ENCODE data around the gene SMOC2. TPM values are rescaled to one million over a fixed set of nuclear protein-coding genes. Genes with fewer than 3 reads are reported as not detected.

The SMOC2 gene
- polyA plus RNA-seq, 1 donor from 2014 or later = 0.50 TPM

DNA sequence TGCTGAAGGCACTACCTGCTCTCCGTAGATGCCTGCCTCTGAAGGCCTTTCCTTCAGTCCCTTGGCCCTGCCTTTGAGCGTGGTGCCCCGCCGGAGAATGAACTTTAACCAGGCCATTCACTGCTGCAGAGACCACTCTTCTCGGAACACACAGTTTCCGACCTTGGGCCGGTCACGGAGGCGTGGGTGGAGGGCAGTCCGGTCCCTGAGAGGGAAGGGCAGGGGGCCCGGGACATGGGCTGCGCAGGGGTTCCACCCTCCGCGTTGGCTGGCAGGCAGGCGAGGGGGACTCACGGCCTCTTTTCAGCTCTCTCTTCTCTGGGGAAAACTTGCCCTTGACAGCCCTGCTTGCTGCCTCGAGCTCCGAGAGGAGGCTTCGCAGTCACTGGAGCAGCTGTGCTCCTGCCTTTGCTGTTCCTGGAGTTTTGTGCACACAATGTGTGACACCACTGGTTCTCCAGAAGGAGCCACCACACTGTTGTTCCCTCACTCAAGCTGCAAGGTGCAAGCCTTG, 187.8 kb downstream of the SMOC2 start:
- Histone ChIP-seq H3F3A (ENCODE audit: insufficient read depth, low read length, poor library complexity, severe bottlenecking) (no peaks in the 10 kb centered on the region), H3K9me2 (ENCODE audit: insufficient read depth, low read length) (no peaks in the 10 kb centered on the region), H3K9me3 (ENCODE audit: low read length) (no peaks in the 10 kb centered on the region), H3K27me3 (ENCODE audit: insufficient read depth, low read depth, low read length) (no peaks in the 10 kb centered on the region), H3K4me2 (ENCODE audit: low read length) (no peak overlapping the region), H3K9ac (ENCODE audit: low read length) (no peak overlapping the region), H2AFZ (ENCODE audit: low read depth, low read length) (no peak overlapping the region), H3K27ac (ENCODE audit: low read length) (no peak overlapping the region), H3K36me3 (ENCODE audit: insufficient read depth, low read length) (no peaks in the 10 kb centered on the region), H3K79me2 (replicated peaks; ENCODE audit: insufficient read depth, low read length) (no peaks in the 10 kb centered on the region), H3K4me3 (ENCODE audit: low read length) (no peak overlapping the region), H4K20me1 (ENCODE audit: insufficient read depth) (no peaks in the 10 kb centered on the region)
- no peak for TF ChIP-seq SMC3 (conservative IDR thresholded peaks at IDR 0.05; ENCODE audit: poor library complexity)
- no peak for TF ChIP-seq POLR2AphosphoS5 (IDR thresholded peaks at IDR 0.05)
- TF ChIP-seq RAD21 (conservative IDR thresholded peaks at IDR 0.05) = no peak
- TF ChIP-seq EP300 (conservative IDR thresholded peaks at IDR 0.05; ENCODE audit: poor library complexity, severe bottlenecking) = no peak
- TF ChIP-seq, protein P1, sequence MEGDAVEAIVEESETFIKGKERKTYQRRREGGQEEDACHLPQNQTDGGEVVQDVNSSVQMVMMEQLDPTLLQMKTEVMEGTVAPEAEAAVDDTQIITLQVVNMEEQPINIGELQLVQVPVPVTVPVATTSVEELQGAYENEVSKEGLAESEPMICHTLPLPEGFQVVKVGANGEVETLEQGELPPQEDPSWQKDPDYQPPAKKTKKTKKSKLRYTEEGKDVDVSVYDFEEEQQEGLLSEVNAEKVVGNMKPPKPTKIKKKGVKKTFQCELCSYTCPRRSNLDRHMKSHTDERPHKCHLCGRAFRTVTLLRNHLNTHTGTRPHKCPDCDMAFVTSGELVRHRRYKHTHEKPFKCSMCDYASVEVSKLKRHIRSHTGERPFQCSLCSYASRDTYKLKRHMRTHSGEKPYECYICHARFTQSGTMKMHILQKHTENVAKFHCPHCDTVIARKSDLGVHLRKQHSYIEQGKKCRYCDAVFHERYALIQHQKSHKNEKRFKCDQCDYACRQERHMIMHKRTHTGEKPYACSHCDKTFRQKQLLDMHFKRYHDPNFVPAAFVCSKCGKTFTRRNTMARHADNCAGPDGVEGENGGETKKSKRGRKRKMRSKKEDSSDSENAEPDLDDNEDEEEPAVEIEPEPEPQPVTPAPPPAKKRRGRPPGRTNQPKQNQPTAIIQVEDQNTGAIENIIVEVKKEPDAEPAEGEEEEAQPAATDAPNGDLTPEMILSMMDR (IDR thresholded peaks at IDR 0.05; ENCODE audit: poor library complexity, severe bottlenecking) = no peak
- no peak for TF ChIP-seq TAF1 (IDR thresholded peaks at IDR 0.05; ENCODE audit: low read depth)
- no peak for TF ChIP-seq EZH2 (IDR thresholded peaks at IDR 0.05; ENCODE audit: borderline replicate concordance, insufficient read depth, low read length, poor library complexity, severe bottlenecking)
- no peak for TF ChIP-seq MXI1 (conservative IDR thresholded peaks at IDR 0.05; ENCODE audit: poor library complexity, severe bottlenecking)
- TF ChIP-seq, protein P2, sequence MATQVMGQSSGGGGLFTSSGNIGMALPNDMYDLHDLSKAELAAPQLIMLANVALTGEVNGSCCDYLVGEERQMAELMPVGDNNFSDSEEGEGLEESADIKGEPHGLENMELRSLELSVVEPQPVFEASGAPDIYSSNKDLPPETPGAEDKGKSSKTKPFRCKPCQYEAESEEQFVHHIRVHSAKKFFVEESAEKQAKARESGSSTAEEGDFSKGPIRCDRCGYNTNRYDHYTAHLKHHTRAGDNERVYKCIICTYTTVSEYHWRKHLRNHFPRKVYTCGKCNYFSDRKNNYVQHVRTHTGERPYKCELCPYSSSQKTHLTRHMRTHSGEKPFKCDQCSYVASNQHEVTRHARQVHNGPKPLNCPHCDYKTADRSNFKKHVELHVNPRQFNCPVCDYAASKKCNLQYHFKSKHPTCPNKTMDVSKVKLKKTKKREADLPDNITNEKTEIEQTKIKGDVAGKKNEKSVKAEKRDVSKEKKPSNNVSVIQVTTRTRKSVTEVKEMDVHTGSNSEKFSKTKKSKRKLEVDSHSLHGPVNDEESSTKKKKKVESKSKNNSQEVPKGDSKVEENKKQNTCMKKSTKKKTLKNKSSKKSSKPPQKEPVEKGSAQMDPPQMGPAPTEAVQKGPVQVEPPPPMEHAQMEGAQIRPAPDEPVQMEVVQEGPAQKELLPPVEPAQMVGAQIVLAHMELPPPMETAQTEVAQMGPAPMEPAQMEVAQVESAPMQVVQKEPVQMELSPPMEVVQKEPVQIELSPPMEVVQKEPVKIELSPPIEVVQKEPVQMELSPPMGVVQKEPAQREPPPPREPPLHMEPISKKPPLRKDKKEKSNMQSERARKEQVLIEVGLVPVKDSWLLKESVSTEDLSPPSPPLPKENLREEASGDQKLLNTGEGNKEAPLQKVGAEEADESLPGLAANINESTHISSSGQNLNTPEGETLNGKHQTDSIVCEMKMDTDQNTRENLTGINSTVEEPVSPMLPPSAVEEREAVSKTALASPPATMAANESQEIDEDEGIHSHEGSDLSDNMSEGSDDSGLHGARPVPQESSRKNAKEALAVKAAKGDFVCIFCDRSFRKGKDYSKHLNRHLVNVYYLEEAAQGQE (IDR thresholded peaks at IDR 0.05; ENCODE audit: borderline replicate concordance) = no peak

DNA sequence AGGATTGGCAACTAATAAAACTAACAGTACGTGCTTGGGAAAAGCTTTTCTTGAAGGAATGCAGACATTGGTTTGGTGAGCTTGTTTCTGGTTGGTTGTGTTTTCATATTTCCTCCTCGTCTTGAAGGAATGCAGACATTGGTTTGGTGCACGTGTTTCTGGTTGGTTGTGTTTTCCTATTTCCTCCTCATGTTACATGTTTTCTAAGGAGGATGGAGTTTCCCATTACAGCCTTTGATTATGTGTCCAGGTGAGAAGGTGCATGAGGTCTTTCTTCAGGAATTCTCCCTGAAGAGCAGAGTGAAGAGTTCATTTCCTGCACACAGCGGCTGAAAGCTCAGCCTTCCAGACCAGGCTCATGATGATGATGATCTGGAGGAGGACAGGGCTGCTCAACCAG, 190.6 kb downstream of the SMOC2 start:
- H3K27ac ChIP-seq (ENCODE audit: low read length) = no peak overlapping the region
- no peak overlapping the region for H2AFZ ChIP-seq (ENCODE audit: low read depth, low read length)
- TF ChIP-seq, protein P1 (IDR thresholded peaks at IDR 0.05; ENCODE audit: poor library complexity, severe bottlenecking) = no peak
- TF ChIP-seq EZH2 (IDR thresholded peaks at IDR 0.05; ENCODE audit: borderline replicate concordance, insufficient read depth, low read length, poor library complexity, severe bottlenecking) (no peak), SMC3 (conservative IDR thresholded peaks at IDR 0.05; ENCODE audit: poor library complexity) (no peak), MXI1 (conservative IDR thresholded peaks at IDR 0.05; ENCODE audit: poor library complexity, severe bottlenecking) (no peak), POLR2AphosphoS5 (IDR thresholded peaks at IDR 0.05) (no peak), TAF1 (IDR thresholded peaks at IDR 0.05; ENCODE audit: low read depth) (no peak), RAD21 (conservative IDR thresholded peaks at IDR 0.05) (no peak), EP300 (conservative IDR thresholded peaks at IDR 0.05; ENCODE audit: poor library complexity, severe bottlenecking) (no peak)
- TF ChIP-seq, protein P2 (IDR thresholded peaks at IDR 0.05; ENCODE audit: borderline replicate concordance) = no peak
- no peaks in the 10 kb centered on the region for H3K9me3 ChIP-seq (ENCODE audit: low read length)
- H3K27me3 ChIP-seq (ENCODE audit: insufficient read depth, low read depth, low read length) = no peaks in the 10 kb centered on the region
- no peaks in the 10 kb centered on the region for H4K20me1 ChIP-seq (ENCODE audit: insufficient read depth)
- H3K4me3 ChIP-seq (ENCODE audit: low read length) = no peak overlapping the region
- H3K9me2 ChIP-seq (ENCODE audit: insufficient read depth, low read length) = no peaks in the 10 kb centered on the region
- no peak overlapping the region for H3K4me2 ChIP-seq (ENCODE audit: low read length)
- H3F3A ChIP-seq (ENCODE audit: insufficient read depth, low read length, poor library complexity, severe bottlenecking) = no peaks in the 10 kb centered on the region
- no peak overlapping the region for H3K9ac ChIP-seq (ENCODE audit: low read length)
- H3K79me2 ChIP-seq (replicated peaks; ENCODE audit: insufficient read depth, low read length) = no peaks in the 10 kb centered on the region
- H3K36me3 ChIP-seq (ENCODE audit: insufficient read depth, low read length) = no peaks in the 10 kb centered on the region
